ELR (cell line): ENCODE results near the gene KLHDC8A.
A peak's percentile ranks its signal among the peaks of the same experiment; 100 is the strongest.
"Not testable (repeated sequence)": the region's sequence is repeated elsewhere in the genome, so short reads cannot be mapped to it uniquely, and the experiment has no call there.

Source experiments
- DNase-seq: peaks from one replicate; pipeline ENCODE4 v3.0.0-alpha.2; 2015; ENCODE audit warnings: low read depth

KLHDC8A gene

GRCh38 chr1:205318231-205318991 lies 38.3 kb downstream of the KLHDC8A start:
- DNase-seq: no peak

DNA sequence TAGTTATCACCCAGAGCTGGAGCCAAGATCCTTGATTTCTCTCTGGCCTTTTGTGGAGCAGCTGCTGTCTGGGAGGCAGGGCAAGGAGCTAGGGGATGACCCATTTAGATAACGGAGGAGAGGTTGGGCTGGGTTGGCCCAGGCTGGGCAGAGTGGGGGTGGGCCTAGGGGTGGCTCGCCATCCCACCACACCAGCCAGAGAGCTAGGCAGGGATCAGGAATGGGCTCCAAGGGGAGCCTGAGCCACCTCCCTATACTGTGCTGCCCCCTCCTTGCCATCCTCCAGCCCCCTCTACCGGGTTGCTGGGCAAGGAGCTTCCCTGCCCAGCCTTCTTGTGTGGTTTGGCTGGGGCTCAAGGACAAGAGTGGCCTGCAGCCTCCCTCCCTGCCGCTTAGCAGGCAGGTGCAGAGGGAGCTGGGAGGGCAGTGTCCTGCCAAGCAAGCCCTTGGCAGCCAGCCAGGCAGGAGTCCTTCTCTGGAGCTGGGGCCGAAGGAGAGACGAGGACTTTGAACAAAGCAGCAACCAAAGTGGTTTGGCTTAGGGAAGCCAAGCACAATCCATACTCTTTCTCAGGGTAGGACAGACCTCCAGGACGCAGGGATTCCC lies 39.3 kb downstream of the KLHDC8A start:
- DNase-seq: no peak

GRCh38 chr1:205316161-205316566 lies 40.6 kb downstream of the KLHDC8A start:
- no peak for DNase-seq

- DNase-seq: no peak
Measured at GRCh38 chr1:205315008-205315618, 41.6 kb downstream of the KLHDC8A start.

GRCh38 chr1:205313563-205314308 lies 43.0 kb downstream of the KLHDC8A start:
- no peak for DNase-seq

- DNase-seq: no peak
Measured at GRCh38 chr1:205312866-205313562, 43.7 kb downstream of the KLHDC8A start.

GRCh38 chr1:205310976-205311704 lies 45.6 kb downstream of the KLHDC8A start:
- DNase-seq: no peak

DNA sequence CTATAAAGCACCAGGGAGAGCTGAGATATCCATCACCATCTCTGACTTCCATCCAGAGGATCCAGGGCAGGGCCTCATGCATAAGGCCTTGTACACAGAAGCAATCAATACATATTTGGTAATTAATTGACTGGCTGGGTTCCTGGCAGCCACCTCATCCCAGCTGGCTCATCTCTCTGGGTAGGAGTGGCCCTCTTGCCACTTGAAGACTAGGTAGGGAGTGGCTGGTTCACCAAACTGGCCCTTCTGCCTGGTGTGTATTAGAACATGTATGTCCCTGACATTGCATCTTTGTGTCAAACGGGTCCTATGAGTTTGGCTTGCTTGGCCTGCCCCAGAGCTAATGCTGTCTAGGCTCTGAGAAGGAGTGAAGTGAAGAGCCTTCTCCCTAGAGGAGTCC lies 47.0 kb downstream of the KLHDC8A start:
- DNase-seq: no peak

DNA sequence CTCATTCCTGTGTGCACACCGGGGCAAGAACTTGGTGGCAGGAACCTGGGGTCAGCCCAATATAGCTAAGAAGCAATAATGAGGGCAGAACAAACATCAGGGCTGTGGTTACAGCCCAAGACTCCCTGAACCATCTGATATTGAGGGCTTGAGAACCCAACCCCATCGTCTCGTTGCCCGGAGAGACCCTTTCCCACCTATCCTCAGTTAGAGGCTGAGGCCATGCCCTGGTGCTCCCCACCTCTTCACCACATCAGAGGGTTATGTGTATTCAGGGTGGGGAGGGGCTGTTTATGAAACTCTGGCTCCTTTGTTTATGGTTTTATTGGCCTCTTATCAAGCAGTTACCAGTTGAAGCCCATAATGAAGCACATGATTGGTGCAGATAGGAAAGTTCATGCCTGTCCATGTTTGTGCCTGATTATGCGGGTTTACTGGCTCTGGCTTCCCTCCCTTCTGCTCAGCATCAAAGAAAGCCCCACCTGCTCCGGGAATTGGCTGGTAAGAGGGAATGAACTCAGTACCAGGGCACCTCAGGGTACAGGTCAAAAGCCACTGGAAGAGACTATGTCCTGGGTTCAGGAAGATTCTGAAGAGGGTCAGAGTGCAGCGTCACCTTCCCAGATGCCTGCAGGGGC lies 49.7 kb downstream of the KLHDC8A start:
- DNase-seq: no peak

DNA sequence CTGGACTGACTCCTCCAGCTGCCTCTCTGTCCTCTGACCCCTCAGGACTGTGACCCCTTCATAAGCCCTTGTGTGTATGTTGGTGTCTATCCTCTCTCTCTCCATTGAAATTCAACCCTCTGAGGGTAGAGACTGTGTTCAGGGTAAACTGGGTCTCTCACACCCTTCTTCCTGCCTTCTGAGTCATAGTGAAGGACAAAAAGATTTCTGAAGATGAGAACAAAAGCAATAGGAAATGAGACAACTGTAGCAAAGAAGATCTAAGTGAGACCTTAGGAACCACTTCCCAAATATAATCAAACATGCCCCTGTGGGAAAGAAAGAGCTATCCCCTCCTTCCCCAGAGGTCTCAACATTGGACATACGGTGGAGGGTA lies 52.0 kb downstream of the KLHDC8A start:
- no peak for DNase-seq

- no peak for DNase-seq
Measured at GRCh38 chr1:205304046-205304694, 52.6 kb downstream of the KLHDC8A start.

DNA sequence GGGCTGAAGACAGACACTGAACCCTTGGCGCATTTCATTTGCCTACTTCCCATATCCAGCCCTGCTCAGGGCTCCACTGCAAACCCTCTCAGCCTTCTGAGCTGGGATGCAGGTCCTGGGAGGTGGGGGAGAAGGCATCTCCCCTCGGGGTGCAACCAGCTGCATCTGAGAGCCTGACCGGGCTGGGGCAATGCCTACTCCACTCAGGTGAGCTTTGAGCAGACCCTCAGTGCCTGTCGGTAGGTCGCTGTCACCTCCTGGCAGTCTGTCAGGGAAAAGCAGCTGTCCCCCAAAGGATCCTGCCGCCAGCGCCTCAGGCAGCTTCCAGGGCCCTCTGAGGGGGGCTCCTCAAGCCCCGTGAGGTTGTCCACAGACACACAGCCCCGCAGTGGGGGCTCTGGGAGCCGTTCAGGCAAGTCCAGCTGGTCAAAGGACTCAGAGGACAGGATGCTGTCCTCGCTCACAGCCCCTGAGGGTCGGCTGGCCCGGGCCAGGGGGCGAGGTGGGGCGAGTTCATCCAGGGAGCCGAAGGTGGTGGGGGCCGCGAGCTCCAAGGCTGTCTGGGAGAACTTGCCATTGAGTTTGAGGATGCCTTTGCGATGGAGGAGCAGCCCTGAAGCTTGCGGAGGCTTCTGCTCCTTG lies 53.4 kb downstream of the KLHDC8A start:
- no peak for DNase-seq

DNA sequence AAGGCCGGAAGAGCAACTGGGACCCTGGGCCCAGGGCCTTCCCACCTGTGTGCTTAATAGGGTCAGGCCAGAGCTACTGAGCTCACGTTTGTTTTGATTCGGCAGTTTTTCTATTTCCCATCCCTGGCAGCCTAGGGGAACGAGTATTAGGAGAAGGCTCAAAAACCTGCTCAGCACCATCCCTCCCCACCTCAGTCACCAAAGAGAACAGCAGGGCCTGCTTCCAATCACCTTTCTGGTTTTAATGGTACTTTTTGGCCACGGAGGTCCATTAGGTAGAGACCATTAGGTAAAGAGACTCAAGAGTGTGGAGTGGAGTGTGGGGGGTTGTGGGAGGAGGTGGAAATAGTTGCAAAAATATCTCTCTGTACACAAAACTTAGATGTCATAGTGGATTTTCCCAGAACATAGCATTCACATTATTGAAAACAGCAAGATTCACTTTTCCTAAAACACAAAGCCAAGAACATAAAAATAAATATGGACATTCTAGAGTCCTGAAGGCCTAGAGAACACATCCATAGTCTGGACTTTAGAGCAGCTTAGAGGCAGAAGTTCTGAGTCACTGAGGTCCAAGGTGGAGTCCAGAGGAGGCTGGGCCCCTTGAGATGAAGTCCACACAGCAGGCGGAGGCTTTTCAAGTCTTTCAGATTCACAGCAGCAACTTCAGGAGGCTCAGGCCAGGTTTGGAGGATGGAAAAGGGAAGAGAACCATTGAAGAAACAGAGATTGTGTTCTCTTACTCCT lies 54.7 kb downstream of the KLHDC8A start:
- peak; percentile 68 for DNase-seq

GRCh38 chr1:205301205-205301821 lies 55.4 kb downstream of the KLHDC8A start:
- peak; percentile 94 for DNase-seq

DNA sequence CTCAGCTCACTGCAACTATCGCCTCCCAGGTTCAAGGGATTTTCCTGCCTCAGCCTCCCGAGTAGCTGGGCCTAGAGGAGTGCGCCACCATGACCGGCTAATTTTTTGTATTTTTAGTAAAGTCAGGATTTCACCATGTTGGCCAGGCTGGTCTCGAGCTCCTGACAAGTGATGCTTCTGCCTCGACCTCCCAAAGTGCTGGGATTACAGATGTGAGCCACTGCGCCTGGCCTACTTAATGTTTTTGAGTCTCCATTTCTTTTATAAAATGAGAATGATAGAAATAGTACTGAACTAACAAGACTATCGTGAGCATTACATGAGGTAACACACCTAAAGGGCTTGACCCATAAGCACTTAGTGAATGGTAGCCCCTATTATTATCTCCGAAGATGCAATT lies 56.6 kb downstream of the KLHDC8A start:
- no peak for DNase-seq

DNA sequence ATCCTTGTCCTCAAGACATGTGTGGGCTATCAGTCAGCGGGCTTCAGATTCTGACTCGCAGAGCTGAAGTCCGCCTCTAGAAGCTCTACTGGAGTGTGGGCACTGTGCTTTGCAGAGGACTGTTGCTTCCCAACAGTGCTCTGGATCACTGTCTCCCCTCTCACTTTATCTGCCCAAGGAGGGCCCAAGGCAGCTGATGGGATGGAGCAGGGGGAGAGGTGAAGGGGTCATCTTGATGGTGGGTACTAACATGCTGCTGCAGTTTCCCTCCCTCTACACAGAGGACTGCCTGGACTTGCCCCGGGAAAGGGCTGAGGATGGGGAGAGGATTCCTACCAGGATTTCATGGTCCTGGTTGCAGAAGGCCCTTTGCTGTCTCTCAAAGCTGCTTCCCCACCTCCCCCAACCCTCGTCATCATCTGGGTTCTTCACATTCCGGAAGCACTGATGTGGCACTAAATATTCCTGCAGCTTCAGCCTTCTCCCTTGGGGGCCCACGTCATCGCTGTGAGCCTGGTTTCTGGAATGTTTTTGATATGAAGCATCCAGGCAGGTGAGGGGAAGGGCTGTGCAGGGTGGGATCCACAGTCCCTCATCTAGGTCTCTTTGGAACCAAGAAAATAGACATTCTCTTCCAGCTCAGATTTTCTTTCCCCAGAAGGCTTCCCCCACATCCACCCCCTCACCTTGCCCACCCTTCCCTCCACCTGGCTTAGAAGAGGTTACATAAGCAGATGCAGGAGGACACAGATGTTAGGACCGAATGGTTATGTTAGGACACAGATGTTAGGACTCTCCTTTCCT lies 58.3 kb downstream of the KLHDC8A start:
- DNase-seq: peak; percentile 98

GRCh38 chr1:205297546-205298177 lies 59.1 kb downstream of the KLHDC8A start:
- DNase-seq: not testable (repeated sequence)
